HepG2 (cell line): ENCODE measurements around the gene ZNHIT1. TPM values are rescaled to one million over a fixed set of nuclear protein-coding genes. Genes with fewer than 3 reads are reported as not detected.

Source experiments
- ATAC-seq: fragments of 200-7000 bp; cut with Tn5 transposase; 3 replicates; pipeline ENCODE4 v1.9.1; 2020; ENCODE audit warnings: mild to moderate bottlenecking, moderate library complexity
- BruUV-seq: library from RNA; stranded (reverse); fragments of 400-500 nt; replicated peaks from 2 replicates; lab custom pipeline; 2021; lab: Mats Ljungman, UMichigan
- CTCF ChIA-PET: fragments of 300-600 bp; formaldehyde crosslinking; extraction: SDS; loops from one replicate; lab custom pipeline; 2021; ENCODE audit warnings: low total read pairs, inconsistent platforms, low intra/inter-chr PET ratio; lab: Yijun Ruan, JAX
- POLR2A ChIA-PET: fragments of 350-600 bp; sonication (Branson Sonifier 250); formaldehyde crosslinking; loops from one replicate; lab custom pipeline; 2020; ENCODE audit warnings: antibody characterized with exemption, inconsistent platforms; lab: Yijun Ruan, JAX
- DNase-seq: peaks from one replicate; pipeline ENCODE4 v3.0.0-alpha.2; 2015; ENCODE audit warnings: low spot score
- FAIRE-seq: peaks from 3 replicates; lab custom pipeline; 2011; peaks lifted over from hg19 to GRCh38; lab: Jason Lieb, UNC
- H2AFZ ChIP-seq: one replicate; pipeline ENCODE4 v1.6.1; 2011; ENCODE audit warnings: low read length, inconsistent platforms
- H3K27ac ChIP-seq: fragments of 300-600 bp; 3 replicates; pipeline ENCODE4 v1.8.0; 2011; ENCODE audit warnings: mixed run types, mild to moderate bottlenecking, mixed read lengths, low read length, inconsistent platforms; ENCODE audit not compliant: insufficient read depth; ENCODE audit errors: extremely low read length
- H3K27me3 ChIP-seq, 2 experiments: fragments of 200-600 bp in 1 of 2; 2 replicates in 1 of 2; 3 replicates in 1 of 2; pipeline versions ENCODE4 v1.6.0 to v1.8.0; 2011; ENCODE audit warnings: low read length in 2 of 2, mild to moderate bottlenecking in 2 of 2, moderate library complexity in 2 of 2, inconsistent platforms in 1 of 2; ENCODE audit not compliant: insufficient read depth in 2 of 2, control insufficient read depth in 1 of 2
- H3K36me3 ChIP-seq, 2 experiments: fragments of 200-600 bp in 1 of 2; replicated peaks in 1 of 2; 2 replicates in 1 of 2; 3 replicates in 1 of 2; pipeline versions ENCODE4 v1.5.1 to v1.8.0; 2011; ENCODE audit warnings: low read length in 2 of 2, inconsistent platforms in 1 of 2; ENCODE audit not compliant: insufficient read depth in 2 of 2, control insufficient read depth in 1 of 2
- H3K4me1 ChIP-seq: 2 replicates; pipeline ENCODE4 v1.5.1; 2012; ENCODE audit warnings: low read length, inconsistent platforms; ENCODE audit not compliant: insufficient read depth
- H3K4me2 ChIP-seq: 2 replicates; pipeline ENCODE4 v1.6.0; 2011; ENCODE audit warnings: low read depth, low read length, inconsistent platforms
- H3K4me3 ChIP-seq, 3 experiments: fragments of 200-600 bp in 1 of 3; sonication (generic), shearing (Covaris generic) in 1 of 3; replicated peaks in 1 of 3; 2 replicates each; pipeline ENCODE4 v1.5.1; 2011 to 2016; ENCODE audit warnings: low read length in 3 of 3, inconsistent platforms in 2 of 3, low read depth in 2 of 3, mild to moderate bottlenecking in 2 of 3, control low read depth in 1 of 3, mixed read lengths in 1 of 3; ENCODE audit not compliant: insufficient read depth in 1 of 3
- H3K79me2 ChIP-seq: one replicate; pipeline ENCODE4 v1.6.1; 2011; ENCODE audit warnings: low read length, inconsistent platforms; ENCODE audit not compliant: insufficient read depth
- H3K9ac ChIP-seq: 2 replicates; pipeline ENCODE4 v1.6.0; 2011; ENCODE audit warnings: mild to moderate bottlenecking, low read depth, low read length, inconsistent platforms; ENCODE audit not compliant: insufficient read depth
- H3K9me3 ChIP-seq: 2 replicates; pipeline ENCODE4 v1.5.1; 2012; ENCODE audit warnings: mild to moderate bottlenecking, low read length
- H4K20me1 ChIP-seq: 2 replicates; pipeline ENCODE4 v1.6.0; 2011; ENCODE audit warnings: inconsistent platforms, mild to moderate bottlenecking, low read length, moderate library complexity; ENCODE audit not compliant: insufficient read depth
- ARNT ChIP-seq: fragments of 450-650 bp; IDR thresholded peaks from 2 replicates; pipeline ENCODE4 v1.6.1; 2017
- CREM ChIP-seq, 2 experiments: sonication (generic) in 1 of 2; formaldehyde crosslinking in 1 of 2; IDR thresholded peaks; 2 replicates each; pipeline versions ENCODE4 v1.4.0 to v1.6.1; 2016 to 2020; ENCODE audit warnings: antibody characterized with exemption in 1 of 2, mild to moderate bottlenecking in 1 of 2, missing genetic modification reagents in 1 of 2
- E2F1 ChIP-seq: sonication (generic); formaldehyde crosslinking; IDR thresholded peaks from 2 replicates; pipeline ENCODE4 v1.5.0; 2020; ENCODE audit warnings: missing genetic modification reagents
- KLF15 ChIP-seq: sonication (generic); formaldehyde crosslinking; IDR thresholded peaks from 2 replicates; pipeline ENCODE4 v1.8.1; 2023; ENCODE audit warnings: borderline replicate concordance, mild to moderate bottlenecking, inconsistent platforms, missing genetic modification reagents, mixed read lengths
- PHB2 ChIP-seq: fragments of 450-650 bp; IDR thresholded peaks from 2 replicates; pipeline ENCODE4 v1.6.1; 2018; ENCODE audit not compliant: partially characterized antibody
- POLR2G ChIP-seq: fragments of 200-400 bp; formaldehyde crosslinking; IDR thresholded peaks from 2 replicates; pipeline ENCODE4 v1.6.1; 2018; ENCODE audit warnings: mild to moderate bottlenecking, low read depth, low read length, moderate library complexity
- REXO4 ChIP-seq: sonication (generic); formaldehyde crosslinking; IDR thresholded peaks from 2 replicates; pipeline ENCODE4 v1.8.0; 2022; ENCODE audit warnings: missing genetic modification reagents, mild to moderate bottlenecking, borderline replicate concordance
- RNF2 ChIP-seq: fragments of 450-650 bp; conservative IDR thresholded peaks from 2 replicates; pipeline ENCODE4 v1.6.1; 2016; ENCODE audit warnings: low read depth
- RXRA ChIP-seq: sonication (generic); formaldehyde crosslinking; IDR thresholded peaks from 2 replicates; pipeline ENCODE4 v1.5.1; 2020; ENCODE audit warnings: missing genetic modification reagents
- ZGPAT ChIP-seq: IDR thresholded peaks from 2 replicates; pipeline ENCODE4 v1.6.1; 2016; ENCODE audit warnings: mild to moderate bottlenecking
- WGBS: methylation state at CpG from one replicate; pipeline ENCODE4 v1.1.6; 2017; ENCODE audit warnings: low lambda C conversion rate; 5-methylcytosine and 5-hydroxymethylcytosine counted together
- in situ Hi-C: cut with HindIII; loops from 2 replicates; pipeline ENCODE4 v1.10.0; 2017; ENCODE audit warnings: low pct_unique_long_range_greater_than_20kb; ENCODE audit not compliant: extremely low pct_ligation_motif_present
- intact Hi-C: fragments of 100-400 bp; cut with micrococcal nuclease; formaldehyde crosslinking; loops from one replicate; pipeline ENCODE4 v1.10.0; 2022; ENCODE audit not compliant: unreplicated experiment
- polyA plus RNA-seq, 8 experiments: library from polyadenylated mRNA; depleted of rRNA in 3 of 8; stranded (reverse) in 7 of 8; unstranded in 1 of 8; fragments of >200 nt; fragmentation: Illumina TruSeq in 4 of 8; extraction: Trizol in 4 of 8; gene quantifications; 2 replicates each; pipeline versions ENCODE4 v1.2.1 to v1.2.3, GENCODE V29; 2011 to 2016; ENCODE audit warnings: low read depth in 4 of 8, missing spikeins in 1 of 8, mixed read lengths in 1 of 8; ENCODE audit not compliant: insufficient read depth in 1 of 8
- total RNA-seq, 5 experiments: library from RNA; depleted of rRNA; stranded (reverse); fragments of >200 nt; fragmentation: Illumina TruSeq; extraction: Trizol; gene quantifications; 2 replicates each; pipeline ENCODE4 v1.2.3, GENCODE V29; 2016; ENCODE audit warnings: low read depth in 1 of 5
- TF ChIP-seq, protein P1 (sequence below): sonication (generic); formaldehyde crosslinking; IDR thresholded peaks from 2 replicates; pipeline ENCODE4 v1.9.0; 2021; ENCODE audit warnings: missing genetic modification reagents, mild to moderate bottlenecking, borderline replicate concordance
- TF ChIP-seq, protein P2 (sequence below): IDR thresholded peaks from 2 replicates; pipeline ENCODE4 v1.6.1; 2016; ENCODE audit warnings: low read depth, control low read depth

Gene ZNHIT1
- total and polyA plus RNA-seq, 2 of the 13 experiments (the other 11 are each of a cell fraction or from before 2014, with no cell fraction given): 32.5 to 64.5 TPM

- H3K27me3 ChIP-seq: no peaks in the 10 kb centered on the region
- in situ Hi-C loops: no loop called here
- TF ChIP-seq CREM (IDR thresholded peaks at IDR 0.05) (no peak), CREM (CRISPR knock-in tag; IDR thresholded peaks at IDR 0.05) (no peak), POLR2G (no peak), E2F1 (CRISPR knock-in tag) (no peak), PHB2 (no peak), KLF15 (no peak)
- no peak overlapping the region for H3K9ac ChIP-seq
- FAIRE-seq: no peak
- no peak overlapping the region for H3K27ac ChIP-seq
- ChIA-PET POLR2A (interaction anchor here (0.7 to 1.2 kb wide), 2 partner anchors 38 to 61 kb away, joined by 3 to 4 read pairs; no protein-coding TSS in a partner anchor), CTCF (no interaction called here)
- no peaks in the 10 kb centered on the region for H4K20me1 ChIP-seq
- BruUV-seq: no TSS peak
- no peak overlapping the region for H3K4me3 ChIP-seq
- H3K9me3 ChIP-seq: no peaks in the 10 kb centered on the region
- peaks cover 37% of the 10 kb centered on the region for H3K4me1 ChIP-seq
- no peak overlapping the region for H3K4me2 ChIP-seq
- DNase-seq: no peak
- WGBS: 73% methylated on average over 4 of the region's 4 CpGs
- no peaks in the 10 kb centered on the region for H3K79me2 ChIP-seq
- no peak overlapping the region for H2AFZ ChIP-seq
- intact Hi-C loops: no loop called here
- H3K36me3 ChIP-seq: no peaks in the 10 kb centered on the region
- ATAC-seq: no peak
These were observed 31.0 kb upstream of the ZNHIT1 start for GRCh38 chr7:101186844-101187428.

DNA sequence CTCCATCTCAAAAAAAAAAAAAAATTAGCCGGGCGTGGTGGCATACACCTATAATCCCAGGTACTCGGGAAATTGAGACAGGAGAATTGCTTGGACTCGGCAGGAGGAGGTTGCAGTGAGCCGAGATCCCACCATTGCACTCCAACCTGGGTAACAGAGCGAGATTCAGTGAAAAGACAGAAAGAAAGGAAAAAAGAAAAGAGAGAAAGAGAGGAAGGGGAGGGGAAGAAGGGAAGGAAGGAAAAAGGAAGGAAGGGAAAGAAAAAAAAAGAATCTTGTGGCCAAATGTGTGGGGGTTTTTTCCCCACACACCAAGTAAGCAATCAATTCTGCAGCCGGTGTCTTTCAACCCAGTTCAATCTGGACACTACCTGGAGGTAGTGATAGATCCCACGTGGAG lies 28.9 kb upstream of the ZNHIT1 start:
- H3K9ac ChIP-seq: no peak overlapping the region
- H3K27me3 ChIP-seq: no peaks in the 10 kb centered on the region
- no peaks in the 10 kb centered on the region for H3K79me2 ChIP-seq
- ATAC-seq (no peak), DNase-seq (no peak), FAIRE-seq (no peak)
- H3K9me3 ChIP-seq: no peaks in the 10 kb centered on the region
- H3K36me3 ChIP-seq: no peaks in the 10 kb centered on the region
- H4K20me1 ChIP-seq: no peaks in the 10 kb centered on the region
- H3K4me2 ChIP-seq: no peak overlapping the region
- H3K27ac ChIP-seq: no peak overlapping the region
- H3K4me3 ChIP-seq: no peak overlapping the region
- 55% methylated on average over 7 of the region's 8 CpGs for WGBS
- in situ Hi-C loops: no loop called here
- no TSS peak for BruUV-seq
- POLR2A ChIA-PET: no interaction called here
- intact Hi-C loops: no loop called here
- H2AFZ ChIP-seq: no peak overlapping the region
- H3K4me1 ChIP-seq: peaks cover 30% of the 10 kb centered on the region
- CTCF ChIA-PET: no interaction called here
- TF ChIP-seq RNF2: no peak
- TF ChIP-seq RXRA: no peak
- TF ChIP-seq ARNT: no peak
- TF ChIP-seq, protein P1, sequence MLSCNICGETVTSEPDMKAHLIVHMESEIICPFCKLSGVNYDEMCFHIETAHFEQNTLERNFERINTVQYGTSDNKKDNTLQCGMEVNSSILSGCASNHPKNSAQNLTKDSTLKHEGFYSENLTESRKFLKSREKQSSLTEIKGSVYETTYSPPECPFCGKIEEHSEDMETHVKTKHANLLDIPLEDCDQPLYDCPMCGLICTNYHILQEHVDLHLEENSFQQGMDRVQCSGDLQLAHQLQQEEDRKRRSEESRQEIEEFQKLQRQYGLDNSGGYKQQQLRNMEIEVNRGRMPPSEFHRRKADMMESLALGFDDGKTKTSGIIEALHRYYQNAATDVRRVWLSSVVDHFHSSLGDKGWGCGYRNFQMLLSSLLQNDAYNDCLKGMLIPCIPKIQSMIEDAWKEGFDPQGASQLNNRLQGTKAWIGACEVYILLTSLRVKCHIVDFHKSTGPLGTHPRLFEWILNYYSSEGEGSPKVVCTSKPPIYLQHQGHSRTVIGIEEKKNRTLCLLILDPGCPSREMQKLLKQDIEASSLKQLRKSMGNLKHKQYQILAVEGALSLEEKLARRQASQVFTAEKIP (CRISPR knock-in tag): no peak
- no peak for TF ChIP-seq REXO4 (CRISPR knock-in tag)
- TF ChIP-seq, protein P2, sequence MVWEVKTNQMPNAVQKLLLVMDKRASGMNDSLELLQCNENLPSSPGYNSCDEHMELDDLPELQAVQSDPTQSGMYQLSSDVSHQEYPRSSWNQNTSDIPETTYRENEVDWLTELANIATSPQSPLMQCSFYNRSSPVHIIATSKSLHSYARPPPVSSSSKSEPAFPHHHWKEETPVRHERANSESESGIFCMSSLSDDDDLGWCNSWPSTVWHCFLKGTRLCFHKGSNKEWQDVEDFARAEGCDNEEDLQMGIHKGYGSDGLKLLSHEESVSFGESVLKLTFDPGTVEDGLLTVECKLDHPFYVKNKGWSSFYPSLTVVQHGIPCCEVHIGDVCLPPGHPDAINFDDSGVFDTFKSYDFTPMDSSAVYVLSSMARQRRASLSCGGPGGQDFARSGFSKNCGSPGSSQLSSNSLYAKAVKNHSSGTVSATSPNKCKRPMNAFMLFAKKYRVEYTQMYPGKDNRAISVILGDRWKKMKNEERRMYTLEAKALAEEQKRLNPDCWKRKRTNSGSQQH (CRISPR knock-in tag): no peak
- TF ChIP-seq ZGPAT: no peak
